ENCODE data around the gene JAG2.

The JAG2 gene

DNA sequence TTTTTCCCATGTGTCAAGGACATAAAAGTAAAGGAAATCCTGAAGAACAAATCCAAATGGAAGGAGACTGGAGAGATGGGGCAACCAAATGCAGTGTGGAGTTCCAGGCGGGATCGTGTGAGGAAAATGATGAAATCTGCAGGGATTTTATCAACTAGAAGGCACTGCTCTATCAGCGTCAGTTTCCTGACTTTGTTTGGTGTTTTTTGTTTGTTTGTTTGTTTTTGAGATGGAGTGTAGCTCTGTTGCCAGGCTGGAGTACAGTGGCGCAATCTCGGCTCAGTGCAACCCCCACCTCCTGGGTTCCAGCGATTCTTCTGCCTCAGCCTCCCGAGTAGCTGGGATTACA lies 60.1 kb downstream of the JAG2 start:
- DNase-seq, result no peak

DNA sequence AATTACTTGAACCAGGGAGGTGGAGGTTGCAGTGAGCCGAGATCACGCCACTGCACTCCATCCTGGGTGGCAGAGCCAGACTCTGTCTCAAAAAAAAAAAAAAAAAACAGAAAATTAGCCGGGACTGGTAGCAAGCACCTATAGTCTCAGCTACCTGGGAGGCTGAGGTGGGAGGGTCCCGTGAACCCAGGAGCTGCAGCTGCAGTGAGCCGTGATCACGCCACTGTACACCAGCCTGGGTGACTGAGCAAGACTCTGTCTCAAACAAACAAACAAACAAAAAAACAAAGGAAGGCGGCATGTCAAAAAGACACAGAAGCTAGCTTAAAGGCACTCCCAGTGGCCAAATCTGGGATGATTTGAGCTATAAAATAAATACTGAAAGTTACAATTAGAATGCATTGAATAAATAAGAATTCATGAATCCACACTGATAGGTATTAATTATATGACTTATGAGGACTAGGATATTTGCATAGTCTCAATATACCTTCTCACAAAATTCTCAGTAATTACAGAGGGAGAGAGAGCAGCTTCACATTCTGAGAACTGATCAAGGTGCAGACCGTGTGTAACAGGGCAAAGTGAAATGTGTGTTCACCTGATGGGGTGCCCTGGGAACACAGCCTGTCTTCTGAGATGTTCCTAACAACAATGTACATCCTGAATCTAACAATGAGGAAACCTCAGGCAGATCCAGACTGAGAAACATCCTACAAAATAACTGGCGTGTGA lies 60.6 kb downstream of the JAG2 start:
- no peak for DNase-seq

DNA sequence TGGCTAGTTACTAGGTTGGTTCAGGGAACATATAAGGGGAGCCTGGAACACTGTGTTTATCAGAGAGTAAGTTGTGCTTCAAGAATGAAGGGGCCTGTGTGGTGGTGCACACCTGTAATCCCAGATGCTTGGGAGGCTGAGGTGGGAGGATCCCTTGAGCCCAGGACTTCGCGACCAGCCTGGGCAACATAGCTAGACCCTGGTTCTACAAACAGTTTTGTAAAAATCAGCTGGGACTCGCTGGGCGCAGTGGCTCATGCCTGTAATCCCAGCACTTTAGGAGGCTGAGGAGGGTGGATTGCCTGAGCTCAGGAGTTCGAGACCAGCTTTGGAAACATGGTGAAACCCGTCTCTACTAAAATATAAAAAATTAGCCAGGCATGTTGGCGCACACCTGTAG lies 61.2 kb downstream of the JAG2 start:
- DNase-seq, result no peak

DNA sequence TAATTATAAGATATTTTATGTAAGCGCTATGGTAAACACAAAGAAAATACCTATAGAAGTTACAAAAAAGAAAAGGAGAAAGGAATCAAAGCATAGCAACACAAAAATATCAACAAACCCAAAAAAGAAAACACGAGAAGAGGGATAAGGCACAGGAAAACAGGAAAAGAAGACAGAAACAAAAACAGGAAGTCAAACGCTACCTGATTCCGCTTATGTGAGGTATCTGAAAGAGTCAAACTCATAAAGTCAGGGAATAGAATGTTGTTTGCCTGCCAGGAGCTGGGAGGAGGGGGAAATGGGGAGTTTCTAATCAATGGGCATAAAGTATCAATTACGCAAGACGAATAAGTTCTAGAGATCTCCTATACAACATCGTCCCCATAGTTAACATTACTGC lies 63.4 kb downstream of the JAG2 start:
- DNase-seq, result no peak

DNA sequence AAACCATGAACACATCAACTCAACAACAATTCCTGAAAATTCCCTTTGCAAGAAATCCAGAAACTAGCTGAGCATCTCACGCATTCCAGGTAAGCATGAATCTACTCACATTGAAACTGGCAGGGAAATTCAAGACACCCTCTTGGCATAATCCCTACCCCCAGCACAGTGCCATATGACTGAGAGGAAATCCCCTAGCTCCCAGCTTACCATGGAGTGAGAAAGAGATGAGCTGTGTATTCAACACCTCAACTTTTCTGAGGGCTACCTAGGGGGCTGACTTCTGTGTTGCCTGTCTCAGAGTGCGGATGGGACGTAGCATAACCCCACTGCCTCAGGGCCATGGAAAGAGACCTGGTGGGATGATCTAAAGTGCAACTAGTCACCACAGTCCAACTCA lies 65.7 kb downstream of the JAG2 start:
- DNase-seq, result no peak

DNA sequence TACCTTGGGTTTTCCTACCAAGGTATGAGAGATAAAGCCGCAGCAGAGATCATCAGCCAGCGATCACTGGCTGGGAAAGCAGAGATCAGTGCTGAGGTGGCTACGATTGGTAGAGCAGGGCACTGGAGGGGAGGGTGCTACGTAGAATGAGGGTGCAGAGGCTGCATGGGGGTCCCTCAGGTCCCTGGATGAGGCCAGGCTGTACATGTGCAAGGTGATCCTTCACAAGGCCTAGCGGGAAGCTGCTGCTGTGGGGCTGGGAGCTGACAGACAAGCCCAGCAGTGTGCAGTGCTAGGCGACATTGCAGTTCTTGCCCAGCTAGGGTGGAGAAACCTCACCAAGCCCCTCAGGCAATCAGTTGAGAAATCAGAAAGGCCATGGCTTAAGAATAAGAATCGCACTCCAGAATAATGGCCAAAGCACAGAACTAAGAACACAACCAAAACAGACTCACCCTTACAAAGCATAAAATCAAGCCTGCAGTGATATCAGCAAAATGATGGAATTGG lies 66.2 kb downstream of the JAG2 start:
- no peak for DNase-seq

DNA sequence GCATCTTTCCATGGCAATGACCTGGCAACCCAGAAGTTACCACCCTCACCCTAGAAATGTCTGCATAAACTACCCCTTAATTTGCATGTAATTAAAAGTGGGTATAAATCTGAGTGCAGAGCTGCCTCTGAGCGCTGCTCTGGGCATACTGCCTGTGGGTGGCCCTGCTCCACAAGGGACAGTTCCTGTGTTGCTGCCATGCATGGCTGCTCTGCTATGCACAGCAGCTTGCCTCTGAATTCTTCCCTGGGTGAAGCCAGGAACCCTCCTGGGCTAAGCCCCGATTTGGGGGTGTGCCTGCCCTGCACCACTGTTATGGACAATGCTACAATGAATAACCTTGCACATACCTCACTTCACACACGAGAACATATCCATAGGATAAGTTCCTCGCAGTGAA lies 67.7 kb downstream of the JAG2 start:
- DNase-seq, result no peak

DNA sequence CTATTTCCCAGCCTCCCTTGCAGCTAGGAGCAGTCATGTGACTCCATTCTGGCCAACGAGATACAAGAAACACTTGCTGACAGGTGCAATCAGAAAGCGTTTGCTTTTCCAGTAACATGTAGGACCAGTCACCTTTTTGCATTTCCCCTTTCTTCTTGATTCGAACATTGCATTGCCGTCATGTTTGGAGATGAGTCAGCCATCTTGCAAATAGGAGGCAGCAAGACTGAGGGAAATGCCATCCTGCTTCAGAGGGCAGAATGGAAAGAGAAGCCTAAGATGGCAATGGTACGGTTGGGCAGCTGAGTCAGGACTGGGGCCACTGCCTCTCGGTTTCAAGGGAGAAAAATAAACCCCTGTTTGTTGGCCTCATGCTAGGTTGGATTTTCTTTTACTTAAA lies 68.8 kb downstream of the JAG2 start:
- DNase-seq, result peak; percentile 38

DNA sequence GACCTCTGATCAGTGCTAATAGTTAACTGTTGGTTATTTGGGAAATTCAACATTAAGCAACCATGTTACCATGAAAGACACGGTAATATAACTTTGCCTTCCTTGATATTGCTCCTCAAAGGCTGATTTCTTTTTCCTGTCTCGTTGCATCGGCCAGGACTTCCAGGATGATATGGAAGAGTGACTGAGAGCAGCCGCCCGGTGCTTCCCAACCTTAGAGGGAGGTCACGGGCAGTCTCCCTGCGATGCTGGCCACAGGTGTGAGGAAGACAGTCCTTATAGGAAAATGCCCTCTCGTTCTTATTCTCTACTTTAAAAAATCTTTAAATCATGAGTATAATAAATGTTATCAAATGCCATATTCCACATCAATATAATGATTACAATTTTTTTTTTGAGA lies 70.3 kb downstream of the JAG2 start:
- DNase-seq, result no peak

DNA sequence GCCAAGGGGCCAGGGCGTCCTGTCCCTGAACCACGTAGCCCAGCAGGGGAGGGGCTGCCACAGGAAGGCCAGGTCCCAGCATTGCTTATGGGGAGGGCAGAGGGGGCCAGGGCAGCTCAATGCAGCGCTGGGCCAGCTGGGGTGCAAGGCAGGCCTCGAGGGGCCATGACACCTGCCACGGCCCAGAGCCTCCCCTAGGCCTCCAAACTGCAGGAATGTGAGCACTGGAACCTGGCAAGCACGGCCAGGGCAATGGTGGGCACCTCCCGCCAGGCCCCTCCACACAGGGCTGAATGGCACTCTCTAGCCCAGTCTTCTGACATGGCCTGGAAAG lies 70.8 kb downstream of the JAG2 start:
- no peak for DNase-seq

DNA sequence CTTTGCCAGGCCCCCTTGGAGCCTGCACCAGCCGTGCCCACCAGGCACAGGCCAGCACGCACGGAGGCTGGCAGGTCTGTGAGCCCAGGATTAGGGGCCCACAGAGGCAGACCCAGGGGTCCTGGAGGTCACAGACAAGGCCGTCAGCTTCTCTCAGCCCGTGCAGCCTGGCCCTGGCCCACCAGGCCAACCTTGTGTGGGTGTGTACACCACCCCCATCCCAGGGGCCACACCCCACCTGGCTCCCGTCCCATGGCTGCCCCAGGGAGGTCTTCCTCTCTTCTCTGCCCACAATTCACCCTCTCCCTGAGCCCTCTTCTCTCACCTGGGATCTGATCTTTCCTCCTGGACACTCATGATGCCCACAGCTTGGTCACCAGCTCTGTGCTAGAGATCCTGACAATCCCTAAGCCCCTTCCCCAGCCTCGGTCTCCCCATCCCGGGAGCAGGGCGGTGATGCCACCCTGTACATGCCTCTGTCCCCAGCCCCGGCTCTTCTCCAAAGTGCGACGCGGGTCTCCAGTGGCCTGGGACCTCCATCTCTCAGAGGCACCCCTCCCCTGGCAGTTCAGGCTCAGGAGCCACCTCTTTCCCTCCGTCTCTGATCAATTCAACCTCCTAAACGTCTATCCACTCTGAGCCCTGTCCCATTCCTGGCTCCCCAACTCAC lies 72.2 kb downstream of the JAG2 start:
- DNase-seq, result no peak

DNA sequence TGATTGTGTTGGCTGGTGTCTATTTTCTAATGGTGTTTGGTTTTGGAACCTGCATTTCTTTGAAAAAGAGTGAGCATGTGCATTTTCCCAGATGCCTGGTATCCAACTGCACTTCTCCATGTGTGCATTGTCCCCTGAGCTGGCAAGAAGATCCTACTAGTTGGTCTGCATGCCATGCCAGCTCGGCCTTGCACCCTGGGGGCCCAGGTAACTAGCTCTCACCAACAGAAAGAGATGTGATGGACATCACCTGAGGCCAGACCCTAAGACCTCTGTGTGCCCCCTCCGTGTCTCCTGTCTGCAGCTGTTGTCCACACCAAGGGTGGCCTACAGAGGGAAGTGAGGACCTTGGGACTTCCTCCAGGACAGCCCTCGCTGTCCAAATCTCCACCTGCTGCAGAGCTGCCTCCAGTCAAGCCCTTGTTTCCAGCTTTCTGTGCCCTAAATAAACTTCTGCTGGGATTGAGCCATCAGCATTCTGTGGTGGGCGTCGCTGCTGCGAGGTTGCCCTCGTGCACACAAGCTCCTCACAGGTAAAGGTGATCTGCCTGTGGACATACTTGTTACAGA lies 73.3 kb downstream of the JAG2 start:
- DNase-seq, result no peak

DNA sequence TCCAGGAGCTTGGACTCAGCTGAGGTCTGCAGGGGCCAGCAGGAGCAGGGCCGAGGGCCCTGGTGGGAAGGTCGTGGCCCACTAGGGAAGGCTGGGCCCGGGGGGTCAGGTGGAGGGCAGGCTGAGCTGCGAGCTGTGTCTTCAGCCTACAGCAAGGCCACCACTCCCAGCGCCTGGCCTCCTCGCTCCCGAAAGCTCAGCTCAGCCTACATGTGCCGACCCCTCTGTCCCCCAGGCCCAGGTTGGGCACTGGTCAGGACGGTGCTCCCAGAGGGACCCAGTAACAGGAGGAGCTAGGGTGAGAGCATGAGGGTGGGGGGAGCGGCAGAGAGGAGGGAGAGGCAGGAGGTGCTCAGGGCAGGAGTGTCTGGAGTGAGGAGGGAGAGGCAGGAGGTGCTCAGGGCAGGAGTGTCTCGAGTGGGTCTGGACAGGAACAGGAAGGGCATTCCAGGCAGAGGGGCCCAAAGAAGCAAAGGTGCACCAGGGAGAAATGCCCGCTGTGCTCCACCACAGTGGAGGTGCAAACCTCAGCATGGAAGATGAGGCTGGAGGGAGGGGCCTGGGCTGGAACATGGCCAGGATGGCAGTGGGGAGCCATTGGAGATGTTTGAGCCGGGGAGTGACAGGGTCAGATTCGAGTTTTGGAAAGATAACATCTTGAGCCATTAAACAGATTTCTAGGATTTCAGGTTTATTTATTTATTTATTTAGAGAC lies 74.2 kb downstream of the JAG2 start:
- DNase-seq, result no peak

DNA sequence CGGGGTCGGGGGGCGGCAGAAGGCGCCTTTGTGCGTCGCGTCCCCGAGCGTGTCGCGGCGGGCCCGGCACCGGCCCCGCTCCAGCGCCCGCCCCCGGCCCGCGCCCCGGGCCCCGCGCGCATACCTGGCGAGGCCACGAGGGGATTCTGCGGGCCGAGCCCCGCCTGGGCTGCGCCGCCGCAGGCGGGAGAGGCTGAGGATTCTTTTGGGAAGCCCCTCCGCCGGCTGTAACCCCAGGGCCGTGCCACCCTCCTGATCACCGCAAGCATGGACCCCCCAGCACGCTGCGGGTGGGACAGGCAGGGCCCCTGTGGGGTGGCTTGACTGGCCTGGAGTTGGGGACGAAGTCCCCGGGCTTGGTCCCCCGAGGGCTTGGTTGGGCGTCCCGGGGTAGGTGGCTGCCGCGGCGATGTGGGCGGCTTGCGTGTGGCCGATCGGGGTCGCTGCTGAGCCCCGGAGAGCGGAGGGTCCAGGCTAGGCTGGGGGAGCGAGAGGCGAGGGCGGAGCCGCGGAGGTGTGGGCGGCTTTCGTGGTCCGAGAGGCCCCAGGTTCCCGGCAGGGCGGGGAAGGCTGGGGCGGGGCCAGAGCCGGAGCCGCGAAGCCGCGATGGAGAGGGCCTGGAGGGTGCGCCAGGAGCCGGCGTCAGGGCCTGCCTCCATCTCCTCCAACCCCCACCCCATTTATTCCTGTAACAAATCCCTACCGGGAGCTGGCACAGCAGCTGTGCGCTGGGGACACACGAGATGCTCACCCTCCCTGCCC lies 75.0 kb downstream of the JAG2 start:
- DNase-seq, result peak; percentile 48

DNA sequence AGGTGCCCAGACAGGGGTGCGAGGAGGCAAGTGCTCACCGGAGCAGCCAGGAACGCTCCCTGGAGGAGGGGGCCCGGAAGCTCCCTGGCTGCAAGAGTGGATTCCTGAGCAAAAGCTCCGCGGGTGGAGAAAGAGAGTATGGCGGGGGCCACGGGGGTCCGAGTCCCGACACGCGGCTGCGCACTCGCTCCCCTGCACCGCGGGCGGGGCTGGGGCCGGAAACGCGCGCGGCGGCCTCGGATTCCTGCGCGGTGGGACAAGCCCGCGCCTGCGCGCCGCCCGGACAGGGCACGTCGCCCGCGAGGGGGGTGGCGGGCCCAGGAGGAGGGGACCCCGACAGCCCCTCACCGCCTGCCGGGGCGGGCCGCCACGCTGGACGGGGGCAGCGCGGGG lies 75.5 kb downstream of the JAG2 start:
- DNase-seq, result peak; percentile 32

DNA sequence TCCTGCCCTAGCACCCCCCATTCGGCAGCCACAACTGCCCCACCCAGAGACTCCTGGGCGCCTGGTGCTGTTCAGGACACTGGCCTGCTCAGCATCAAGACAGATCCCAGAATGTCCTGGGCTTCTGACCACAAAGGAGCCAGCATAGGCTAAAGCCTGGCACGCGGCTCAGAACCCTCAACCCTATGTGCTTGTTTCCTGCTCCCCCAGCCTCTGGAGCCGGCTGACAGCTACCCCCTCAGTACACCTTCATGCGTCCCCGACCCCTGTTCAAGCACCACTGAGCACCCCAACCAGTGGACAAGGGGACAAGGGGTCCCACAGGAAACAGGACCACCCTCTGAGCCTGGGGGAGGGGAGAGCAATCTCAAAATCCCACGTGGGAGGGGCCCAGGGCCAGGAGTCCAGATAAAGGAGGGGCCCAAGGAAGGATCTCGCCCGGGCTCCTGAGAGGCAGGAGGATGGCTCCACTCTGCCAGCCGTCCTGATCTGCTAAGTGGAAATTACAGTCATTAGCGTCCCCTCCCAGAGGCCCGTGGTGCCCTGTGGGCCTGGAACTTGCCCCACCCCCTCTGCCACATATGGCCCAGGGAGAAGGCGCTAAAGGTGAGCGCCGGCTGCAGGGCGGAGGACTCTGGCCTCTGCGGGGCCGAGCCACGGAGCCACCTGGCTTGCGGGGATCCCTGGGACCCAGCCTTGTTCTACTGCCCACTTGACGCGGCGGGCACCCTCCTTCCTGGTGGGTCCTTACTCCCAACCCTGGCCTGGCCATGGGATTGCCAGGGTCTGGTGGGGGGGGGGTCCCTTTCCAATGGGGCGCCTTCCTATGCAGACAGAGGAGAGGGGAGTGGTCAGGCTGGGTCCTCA lies 76.2 kb downstream of the JAG2 start:
- no peak for DNase-seq

DNA sequence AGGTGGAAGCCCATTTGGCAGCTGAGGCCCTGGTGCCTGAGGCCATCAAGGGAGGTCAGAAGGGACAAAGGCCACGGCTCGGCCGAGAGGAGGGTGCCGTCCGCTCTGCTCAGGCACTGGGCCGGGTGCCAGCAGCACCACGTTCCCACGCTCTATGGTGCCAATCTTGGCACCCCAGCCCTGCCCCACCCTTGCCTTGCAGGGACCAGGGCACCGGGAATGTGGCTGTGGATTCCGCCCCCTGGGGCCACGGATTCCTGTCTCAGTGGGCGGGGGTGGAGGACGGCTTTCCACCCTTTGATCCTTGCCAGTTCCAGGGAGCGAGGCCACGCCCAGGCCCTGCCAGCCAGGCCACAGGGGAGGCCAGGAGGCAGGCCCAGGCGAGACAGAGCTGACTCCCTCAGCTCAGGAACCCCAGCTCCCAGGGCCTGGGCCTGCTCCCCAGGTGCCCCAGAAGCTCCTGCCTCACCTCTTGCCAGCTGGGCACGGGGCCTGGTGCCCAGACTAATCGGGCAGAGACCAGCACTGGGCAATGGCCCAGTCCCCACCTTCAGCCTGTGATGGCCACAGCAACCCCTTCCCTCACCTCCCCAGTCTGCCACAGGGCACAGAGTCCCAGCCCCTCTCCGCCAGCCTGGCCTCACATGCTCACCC lies 76.9 kb downstream of the JAG2 start:
- DNase-seq, result no peak

DNA sequence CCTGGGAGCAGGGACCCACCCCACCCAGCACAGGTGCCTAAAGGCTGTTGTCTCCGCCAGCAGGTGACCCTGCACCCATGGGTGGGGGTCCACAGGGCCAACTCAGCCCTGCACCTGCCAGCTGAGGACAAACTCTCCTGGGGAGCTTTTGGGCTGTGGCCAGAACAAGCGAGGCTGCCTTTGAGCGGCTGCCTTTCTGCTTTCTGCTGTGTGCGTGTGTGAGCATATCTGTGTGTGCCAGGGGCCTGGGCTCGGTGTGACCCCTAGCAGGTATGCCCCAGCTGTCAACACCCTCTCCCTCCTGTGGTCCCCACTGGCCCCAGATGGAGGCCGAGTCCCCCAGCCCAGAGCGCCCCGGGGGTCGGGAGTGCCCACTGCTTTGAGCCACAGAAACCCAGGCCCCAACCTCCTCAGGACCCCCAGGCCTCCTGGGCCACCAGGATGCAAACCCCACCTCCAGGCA lies 77.5 kb downstream of the JAG2 start:
- DNase-seq, result no peak
